Memory B cell (primary cell): ENCODE measurements around the gene TGOLN2.
A peak's percentile ranks its signal among the peaks of the same experiment; 100 is the strongest.
"Not testable (repeated sequence)": the region's sequence is repeated elsewhere in the genome, so short reads cannot be mapped to it uniquely, and the experiment has no call there.

Experiments used
- ATAC-seq: fragments of 150-1000 bp; cut with Tn5 transposase; 2 replicates; pipeline ENCODE4 v1.10.0; 2021; ENCODE audit warnings: low read depth, mild to moderate bottlenecking, moderate library complexity
- DNase-seq, 2 donors: peaks; one replicate each; pipeline ENCODE4 v3.0.0; 2022; ENCODE audit warnings: low spot score in 2 of 2
- H3K27ac Mint-ChIP-seq: one replicate; pipeline ENCODE4 v1.8.0; 2022; ENCODE audit warnings: mild to moderate bottlenecking, moderate library complexity, mixed read lengths
- H3K27me3 Mint-ChIP-seq: one replicate; pipeline ENCODE4 v1.8.0; 2022; ENCODE audit warnings: mixed read lengths
- H3K36me3 Mint-ChIP-seq: one replicate; pipeline ENCODE4 v1.8.0; 2022; ENCODE audit warnings: mild to moderate bottlenecking, mixed read lengths
- H3K4me1 Mint-ChIP-seq: one replicate; pipeline ENCODE4 v1.8.0; 2022; ENCODE audit warnings: mixed read lengths
- H3K4me3 Mint-ChIP-seq: one replicate; pipeline ENCODE4 v1.8.0; 2022; ENCODE audit warnings: mild to moderate bottlenecking, moderate library complexity, mixed read lengths
- H3K9me3 Mint-ChIP-seq: one replicate; pipeline ENCODE4 v1.8.0; 2022; ENCODE audit warnings: mixed read lengths

TGOLN2 gene

GRCh38 chr2:85327822-85328617, at the start of gene TGOLN2:
Gene TGOLN2, minus strand, starts transcription at chr2:85327989. Its CDS starts 27 bp downstream, at chr2:85327962.
- Mint-ChIP-seq H3K4me1 (peaks cover 40% of the 10 kb centered on the region), H3K4me3 (peak within 1 kb of the TSS; percentile 98), H3K9me3 (no peaks in the 10 kb centered on the region), H3K27ac (peak within 1 kb of the TSS; percentile 97), H3K36me3 (peaks cover 22% of the 10 kb centered on the region), H3K27me3 (no peaks in the 10 kb centered on the region)
- ATAC-seq (peak; percentile 86), DNase-seq (peak; percentile 91 to 93)

GRCh38 chr2:85377083-85377482, 49.3 kb upstream of the TGOLN2 start:
- H3K4me1 Mint-ChIP-seq, result no peaks in the 10 kb centered on the region
- H3K36me3 Mint-ChIP-seq, result peaks cover 38% of the 10 kb centered on the region
- ATAC-seq (no peak), DNase-seq (no peak)
- no peak overlapping the region for H3K27ac Mint-ChIP-seq
- H3K4me3 Mint-ChIP-seq, result no peak overlapping the region
- no peaks in the 10 kb centered on the region for H3K27me3 Mint-ChIP-seq
- peaks cover 2% of the 10 kb centered on the region for H3K9me3 Mint-ChIP-seq

GRCh38 chr2:85376291-85377065, 48.7 kb upstream of the TGOLN2 start:
- peaks cover 2% of the 10 kb centered on the region for H3K9me3 Mint-ChIP-seq
- DNase-seq (no peak), ATAC-seq (no peak)
- no peak overlapping the region for H3K4me3 Mint-ChIP-seq
- H3K27ac Mint-ChIP-seq, result no peak overlapping the region
- H3K27me3 Mint-ChIP-seq, result no peaks in the 10 kb centered on the region
- peaks cover 38% of the 10 kb centered on the region for H3K36me3 Mint-ChIP-seq
- H3K4me1 Mint-ChIP-seq, result no peaks in the 10 kb centered on the region

DNA sequence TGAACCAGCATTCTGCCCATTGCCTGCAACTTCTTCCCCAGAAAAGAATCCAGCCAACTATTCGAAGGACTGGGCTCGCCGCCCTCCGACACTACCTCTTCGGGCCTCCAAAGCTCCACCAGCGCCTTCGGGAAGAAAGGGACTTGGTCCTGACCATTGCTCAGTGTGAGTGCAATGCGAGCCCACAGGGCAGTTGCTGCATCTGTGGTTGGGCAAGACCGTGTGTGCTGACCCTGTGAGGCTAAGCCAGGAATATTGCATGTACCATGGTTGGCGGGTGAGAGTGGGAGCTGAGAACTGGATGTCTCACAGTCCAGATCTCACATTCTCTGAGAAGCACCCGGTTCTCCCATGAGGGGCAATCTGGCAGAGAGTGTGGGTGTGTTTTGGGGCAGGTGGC, 43.3 kb upstream of the TGOLN2 start:
- Mint-ChIP-seq H3K27ac (no peak overlapping the region), H3K4me1 (no peaks in the 10 kb centered on the region), H3K27me3 (no peaks in the 10 kb centered on the region), H3K36me3 (peaks cover 23% of the 10 kb centered on the region), H3K4me3 (no peak overlapping the region), H3K9me3 (peaks cover 2% of the 10 kb centered on the region)
- no peak for DNase-seq
- ATAC-seq, result no peak

- Mint-ChIP-seq H3K4me1 (no peaks in the 10 kb centered on the region), H3K4me3 (no peak overlapping the region), H3K9me3 (peaks cover 2% of the 10 kb centered on the region), H3K27ac (no peak overlapping the region), H3K27me3 (no peaks in the 10 kb centered on the region), H3K36me3 (peaks cover 15% of the 10 kb centered on the region)
- DNase-seq (no peak), ATAC-seq (no peak)
These were observed 41.7 kb upstream of the TGOLN2 start for GRCh38 chr2:85369500-85369899.

GRCh38 chr2:85368921-85369320, 41.1 kb upstream of the TGOLN2 start:
- Mint-ChIP-seq H3K4me1 (no peaks in the 10 kb centered on the region), H3K9me3 (peaks cover under 1% of the 10 kb centered on the region), H3K36me3 (peaks cover 13% of the 10 kb centered on the region), H3K27ac (no peak overlapping the region), H3K4me3 (no peak overlapping the region), H3K27me3 (no peaks in the 10 kb centered on the region)
- ATAC-seq (no peak), DNase-seq (no peak)

GRCh38 chr2:85367180-85367579, 39.4 kb upstream of the TGOLN2 start:
- Mint-ChIP-seq H3K9me3 (no peaks in the 10 kb centered on the region), H3K4me3 (no peak overlapping the region), H3K27me3 (no peaks in the 10 kb centered on the region), H3K4me1 (no peaks in the 10 kb centered on the region), H3K36me3 (peaks cover 13% of the 10 kb centered on the region), H3K27ac (no peak overlapping the region)
- DNase-seq (no peak), ATAC-seq (no peak)

DNA sequence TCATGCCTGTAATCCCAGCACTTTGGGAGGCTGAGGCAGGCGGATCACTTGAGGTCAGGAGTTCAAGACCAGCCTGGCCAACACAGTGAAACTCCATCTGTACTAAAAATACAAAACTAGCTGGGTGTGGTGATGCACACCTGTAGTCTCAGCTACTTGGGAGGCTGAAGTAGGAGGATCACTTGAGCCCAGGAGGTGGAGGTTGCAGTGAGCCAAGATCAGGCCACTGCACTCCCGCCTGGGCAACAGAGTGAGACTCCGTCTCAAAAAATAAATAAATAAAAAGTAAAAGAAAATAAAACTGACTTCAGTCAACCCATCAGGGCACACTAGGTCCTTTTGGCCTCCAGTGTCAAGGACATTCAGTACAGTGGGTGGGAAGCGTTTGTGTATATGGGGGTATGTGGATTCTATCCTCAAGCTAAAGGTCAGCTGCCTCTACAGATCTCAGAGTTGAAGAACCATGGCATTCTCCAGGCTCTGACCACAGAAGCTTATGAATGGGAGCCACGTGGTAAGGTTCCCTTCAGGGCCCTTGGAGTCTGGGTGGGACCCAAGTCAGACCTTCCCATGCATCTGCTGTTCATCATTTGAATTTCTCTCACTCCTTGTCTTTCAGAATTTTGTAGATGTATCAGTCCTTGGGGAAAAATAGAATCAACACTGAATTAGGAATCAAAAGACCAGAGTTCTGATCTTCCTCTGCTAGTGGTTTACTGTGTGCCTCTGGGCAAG, 35.0 kb upstream of the TGOLN2 start:
- not testable (repeated sequence) for DNase-seq, H3K4me3 Mint-ChIP-seq, H3K27me3 Mint-ChIP-seq, ATAC-seq, H3K4me1 Mint-ChIP-seq, H3K27ac Mint-ChIP-seq, H3K9me3 Mint-ChIP-seq
- H3K36me3 Mint-ChIP-seq, result peaks cover 23% of the 10 kb centered on the region

DNA sequence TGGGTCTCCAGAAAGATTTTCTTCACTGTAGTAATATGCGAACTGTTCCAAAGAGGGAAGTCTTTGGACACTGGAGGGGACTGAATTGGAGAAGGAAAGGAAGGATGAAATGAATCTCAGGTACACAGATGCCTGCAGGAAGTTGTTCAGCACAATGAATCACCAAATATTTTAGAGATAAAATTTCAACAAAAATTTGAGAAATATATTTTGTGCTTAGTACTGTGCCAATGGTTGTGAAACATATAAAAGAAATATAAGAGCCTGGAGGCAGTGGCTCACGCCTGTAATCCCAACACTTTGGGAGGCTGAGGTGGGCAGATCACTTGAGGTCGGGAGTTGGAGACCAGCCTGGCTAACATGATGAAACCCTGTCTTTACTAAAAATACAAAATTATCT, 29.9 kb upstream of the TGOLN2 start:
- H3K4me3 Mint-ChIP-seq, result no peak overlapping the region
- H3K27ac Mint-ChIP-seq, result no peak overlapping the region
- peaks cover 25% of the 10 kb centered on the region for H3K4me1 Mint-ChIP-seq
- peaks cover 17% of the 10 kb centered on the region for H3K36me3 Mint-ChIP-seq
- H3K27me3 Mint-ChIP-seq, result no peaks in the 10 kb centered on the region
- DNase-seq (no peak), ATAC-seq (no peak)
- no peaks in the 10 kb centered on the region for H3K9me3 Mint-ChIP-seq

DNA sequence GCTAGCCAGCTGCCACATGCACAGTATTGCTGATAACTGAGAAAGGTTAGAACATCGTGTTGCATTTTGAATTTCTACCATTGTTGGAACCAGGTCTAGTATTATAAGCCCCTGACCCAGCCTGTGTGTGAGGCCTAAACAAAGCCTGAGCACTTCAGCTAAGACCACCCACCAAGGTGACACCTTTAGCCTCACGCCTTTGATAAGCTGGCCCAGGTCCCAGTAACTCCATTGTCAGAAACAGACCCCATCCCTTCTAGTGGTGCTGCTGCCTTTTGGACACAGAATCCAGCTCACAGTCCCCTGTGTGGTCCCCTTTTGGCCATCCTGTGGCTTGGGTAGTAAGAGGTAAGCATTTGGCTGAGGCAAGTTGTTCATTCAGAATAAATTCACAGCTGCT, 28.4 kb upstream of the TGOLN2 start:
- no peak overlapping the region for H3K4me3 Mint-ChIP-seq
- ATAC-seq (no peak), DNase-seq (no peak)
- H3K9me3 Mint-ChIP-seq, result no peaks in the 10 kb centered on the region
- peaks cover 14% of the 10 kb centered on the region for H3K36me3 Mint-ChIP-seq
- no peak overlapping the region for H3K27ac Mint-ChIP-seq
- peaks cover 25% of the 10 kb centered on the region for H3K4me1 Mint-ChIP-seq
- no peaks in the 10 kb centered on the region for H3K27me3 Mint-ChIP-seq

DNA sequence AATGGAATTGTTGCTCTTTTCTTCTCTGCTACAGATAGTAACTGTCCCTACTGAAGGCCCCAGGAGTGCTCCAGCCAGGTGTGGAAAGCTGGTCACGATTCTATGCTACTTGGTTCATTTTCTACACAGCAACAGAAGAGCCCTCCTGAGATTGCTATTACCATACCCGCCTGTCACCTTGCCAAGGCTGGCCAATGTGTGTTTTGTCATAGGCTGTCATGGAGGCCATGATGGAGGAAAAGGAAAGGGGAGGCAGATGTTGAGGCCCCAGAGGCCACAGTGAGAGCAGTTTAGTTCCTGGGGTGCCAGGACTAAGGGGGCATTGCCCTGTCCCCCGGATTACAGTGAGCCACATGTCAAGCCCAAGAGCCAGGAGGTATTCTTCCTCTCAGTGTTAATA, 27.7 kb upstream of the TGOLN2 start:
- peaks cover 19% of the 10 kb centered on the region for H3K36me3 Mint-ChIP-seq
- H3K4me3 Mint-ChIP-seq, result peak overlapping the region; percentile 96
- H3K27ac Mint-ChIP-seq, result peak overlapping the region; percentile 95

GRCh38 chr2:85355073-85355410, 27.3 kb upstream of the TGOLN2 start:
- Mint-ChIP-seq H3K4me1 (peaks cover 25% of the 10 kb centered on the region), H3K36me3 (peaks cover 23% of the 10 kb centered on the region)

More for the DNA sequence above, 27.7 kb upstream of the TGOLN2 start:
- H3K27me3 Mint-ChIP-seq, result no peaks in the 10 kb centered on the region
- H3K9me3 Mint-ChIP-seq, result no peaks in the 10 kb centered on the region
- no peak for ATAC-seq
- DNase-seq, result no peak
- peaks cover 25% of the 10 kb centered on the region for H3K4me1 Mint-ChIP-seq

DNA sequence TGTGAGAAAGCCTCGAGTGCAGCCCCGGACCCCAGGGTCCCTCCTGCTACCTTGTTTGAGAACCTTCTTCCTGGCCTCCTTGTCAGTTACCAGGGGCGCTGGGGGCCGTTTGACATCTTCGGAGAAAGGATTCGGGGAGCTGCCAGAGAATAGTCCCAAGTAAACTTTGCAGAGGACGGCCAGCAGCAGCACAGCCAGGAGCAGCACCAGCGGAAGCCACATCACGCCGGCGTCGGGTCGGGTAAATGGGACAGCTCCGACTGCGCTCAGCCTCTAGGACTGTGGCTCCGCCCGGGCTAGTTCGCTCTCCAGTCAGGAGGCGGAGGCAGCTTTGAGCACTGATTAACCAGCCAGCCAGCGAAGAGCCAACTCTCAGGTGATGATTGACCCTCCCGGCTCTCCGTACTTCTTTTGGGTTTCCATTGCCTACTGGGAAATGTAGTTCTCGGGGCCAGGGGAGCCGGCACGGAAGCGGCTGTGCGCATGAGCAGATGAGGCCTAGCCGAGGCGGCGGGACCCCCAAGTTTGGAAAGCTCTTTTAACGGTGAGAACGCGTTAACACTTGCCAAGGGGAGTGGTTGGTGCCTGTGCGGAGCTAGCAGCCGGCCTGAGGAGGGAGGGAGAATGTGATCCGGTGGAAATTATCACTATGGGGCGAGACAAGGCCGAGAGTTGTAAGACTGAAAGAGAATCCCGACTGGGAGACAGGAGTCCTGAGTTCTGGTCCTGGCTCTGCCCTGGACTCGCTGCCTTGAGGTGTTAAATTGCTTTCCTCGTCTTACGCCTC, 26.7 kb upstream of the TGOLN2 start, which contains the start of the genes ELMOD3 and RETSAT:
Gene ELMOD3, plus strand, starts transcription at position 484 of the 787 bp plus-strand sequence. CDS start 2,430 bp downstream, outside the sequence.
Gene RETSAT, minus strand, starts transcription at position 243 of the 787 bp plus-strand sequence. Its CDS starts 21 bp downstream, at position 222.
- peaks cover 25% of the 10 kb centered on the region for H3K4me1 Mint-ChIP-seq
- peak within 1 kb of the TSS; percentile 95 for H3K27ac Mint-ChIP-seq
- peak within 1 kb of the TSS; percentile 96 for H3K4me3 Mint-ChIP-seq
- no peaks in the 10 kb centered on the region for H3K9me3 Mint-ChIP-seq
- DNase-seq (peak; percentile 90 to 96), ATAC-seq (peak; percentile 96)
- H3K27me3 Mint-ChIP-seq, result no peaks in the 10 kb centered on the region
- H3K36me3 Mint-ChIP-seq, result peaks cover 24% of the 10 kb centered on the region

More at GRCh38 chr2:85355073-85355410, 27.3 kb upstream of the TGOLN2 start:
- H3K4me3 Mint-ChIP-seq, result peak overlapping the region; percentile 96
- H3K9me3 Mint-ChIP-seq, result no peaks in the 10 kb centered on the region
- peak overlapping the region; percentile 95 for H3K27ac Mint-ChIP-seq
- DNase-seq, result no peak
- ATAC-seq, result peak; percentile 5
- no peaks in the 10 kb centered on the region for H3K27me3 Mint-ChIP-seq
